NCI-H2081 (cell line): Measurements from ENCODE around the gene XYLT2.
"Not testable (repeated sequence)": the region's sequence is repeated elsewhere in the genome, so short reads cannot be mapped to it uniquely, and the experiment has no call there.

Experiments
- DNase-seq, 2 experiments: peaks; one replicate each; lab custom pipeline; 2025; lab: John Stamatoyannopoulos, UW

XYLT2 gene

DNA sequence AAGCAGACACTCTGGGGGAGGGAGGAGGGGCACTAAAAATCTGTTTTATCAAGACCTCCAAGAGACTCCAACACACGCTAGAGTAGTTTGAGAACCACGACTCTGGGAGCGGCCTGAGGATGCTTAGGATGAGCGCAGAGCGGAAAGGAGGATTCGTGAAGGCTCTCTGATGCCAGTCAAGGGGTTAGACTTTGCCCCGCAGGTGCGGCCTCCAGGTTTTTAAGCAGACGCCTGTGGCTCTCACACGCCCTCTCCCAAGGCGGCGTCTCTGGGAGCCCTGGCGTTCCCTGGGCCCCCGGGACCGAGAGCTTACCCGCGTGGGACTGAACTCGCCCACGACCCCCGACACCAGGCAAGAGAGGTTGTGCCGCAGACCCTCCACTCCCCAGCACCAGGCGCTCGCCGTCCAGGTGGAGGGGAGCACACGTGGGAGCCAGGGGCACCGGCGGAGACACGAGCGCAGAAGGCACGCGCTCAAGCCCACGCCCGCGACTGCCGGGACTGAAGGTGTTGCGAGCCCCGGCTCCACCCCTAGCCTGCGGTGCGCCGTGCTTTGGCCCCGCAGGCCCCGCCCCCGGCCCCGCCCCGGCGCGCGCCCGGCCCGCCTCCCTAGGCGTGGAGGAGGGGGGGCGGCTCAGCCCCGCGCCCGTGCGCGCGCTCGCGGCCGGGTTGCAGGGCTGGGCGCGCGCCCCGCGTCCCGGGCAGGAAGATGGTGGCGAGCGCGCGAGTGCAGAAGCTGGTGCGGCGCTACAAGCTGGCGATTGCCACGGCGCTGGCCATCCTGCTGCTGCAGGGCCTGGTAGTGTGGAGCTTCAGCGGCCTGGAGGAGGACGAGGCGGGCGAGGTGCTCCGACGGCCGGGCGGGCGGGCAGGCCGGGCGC, at the start of gene XYLT2:
XYLT2 (plus strand) TSS at position 695 of the 881 bp plus-strand sequence; CDS start at position 710, 15 bp downstream.
- peak; percentile 91 to 93 for DNase-seq

DNA sequence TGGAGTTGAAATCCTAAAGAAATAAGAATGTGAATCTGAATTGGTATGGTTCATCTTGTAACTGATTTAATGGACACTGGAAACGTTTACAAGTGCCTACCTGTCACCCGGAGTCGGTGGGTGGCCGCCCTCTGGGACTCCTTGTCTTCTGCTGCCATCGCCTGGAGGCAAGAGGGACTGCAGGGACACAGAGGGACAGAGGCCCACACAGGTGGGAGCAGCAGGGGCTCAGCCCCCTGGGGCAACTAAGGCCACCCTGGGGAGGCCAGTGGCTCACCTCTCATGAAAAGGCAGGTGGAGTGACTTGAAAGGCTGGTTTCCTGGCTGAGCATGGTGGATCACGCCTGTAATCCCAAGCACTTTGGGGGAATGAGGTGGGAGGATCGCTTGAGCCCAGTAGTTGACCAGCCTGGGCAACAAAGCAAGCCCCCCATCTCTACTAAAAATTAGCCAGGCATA, 48.5 kb upstream of the XYLT2 start:
- peak; percentile 76 to 79 for DNase-seq

DNA sequence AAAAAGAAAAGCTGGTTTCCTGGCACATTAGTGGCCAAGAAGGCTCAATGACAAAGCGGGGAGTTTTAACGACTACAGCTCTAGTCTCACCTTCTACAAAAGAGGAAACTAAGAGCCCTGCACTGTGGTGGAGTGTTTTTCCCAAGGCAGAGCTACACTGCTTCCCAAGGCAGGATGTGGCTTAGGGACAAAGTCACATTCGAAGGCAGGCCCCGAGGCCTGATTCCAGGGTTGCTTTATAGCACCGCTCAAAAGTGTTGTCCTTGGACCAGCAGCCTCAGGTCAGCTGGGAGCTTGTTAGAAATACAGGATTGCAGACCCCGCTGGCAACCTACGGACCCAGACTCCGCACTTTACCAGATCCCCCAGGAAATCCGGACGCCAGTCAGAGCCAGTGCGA, 47.9 kb upstream of the XYLT2 start:
- DNase-seq = no peak

DNA sequence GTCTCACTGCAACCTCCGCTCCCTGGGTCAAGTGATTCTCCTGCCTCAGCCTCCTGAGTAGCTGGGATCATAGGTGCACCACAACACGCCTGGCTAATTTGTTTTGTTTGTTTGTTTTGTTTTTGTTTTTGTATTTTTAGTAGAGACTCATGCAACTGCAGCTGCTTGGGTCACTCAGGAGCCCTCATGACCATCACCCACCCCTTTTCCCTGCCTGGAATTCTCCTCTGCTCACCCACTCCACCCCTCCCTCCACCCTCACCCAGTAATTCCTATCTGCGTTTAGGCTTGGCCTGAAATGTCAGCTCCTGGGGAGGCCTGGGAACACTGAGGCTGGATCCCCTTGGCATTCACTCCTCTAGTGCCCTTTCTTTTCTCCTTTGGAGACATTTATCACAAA, 46.1 kb upstream of the XYLT2 start:
- no peak for DNase-seq

DNA sequence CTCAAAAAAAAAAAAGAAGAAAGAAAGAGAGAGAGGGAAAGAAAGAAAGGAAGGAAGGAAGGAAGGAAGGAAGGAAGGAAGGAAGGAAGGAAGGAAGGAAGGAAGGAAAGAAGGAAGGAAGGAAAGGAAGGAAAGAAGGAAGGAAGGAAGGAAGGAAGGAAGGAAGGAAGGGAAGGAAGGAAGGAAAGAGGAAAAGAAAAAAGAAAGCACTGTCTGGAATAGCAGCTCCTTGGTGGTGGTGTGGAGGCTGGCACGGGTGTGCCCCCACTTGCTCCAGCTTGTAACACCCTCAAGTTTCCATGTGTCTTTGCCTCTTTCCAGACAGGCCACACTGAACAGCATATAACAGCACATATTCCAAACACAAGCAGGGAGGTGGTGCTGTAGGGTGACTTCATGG, 45.1 kb upstream of the XYLT2 start:
- not testable (repeated sequence) for DNase-seq

DNA sequence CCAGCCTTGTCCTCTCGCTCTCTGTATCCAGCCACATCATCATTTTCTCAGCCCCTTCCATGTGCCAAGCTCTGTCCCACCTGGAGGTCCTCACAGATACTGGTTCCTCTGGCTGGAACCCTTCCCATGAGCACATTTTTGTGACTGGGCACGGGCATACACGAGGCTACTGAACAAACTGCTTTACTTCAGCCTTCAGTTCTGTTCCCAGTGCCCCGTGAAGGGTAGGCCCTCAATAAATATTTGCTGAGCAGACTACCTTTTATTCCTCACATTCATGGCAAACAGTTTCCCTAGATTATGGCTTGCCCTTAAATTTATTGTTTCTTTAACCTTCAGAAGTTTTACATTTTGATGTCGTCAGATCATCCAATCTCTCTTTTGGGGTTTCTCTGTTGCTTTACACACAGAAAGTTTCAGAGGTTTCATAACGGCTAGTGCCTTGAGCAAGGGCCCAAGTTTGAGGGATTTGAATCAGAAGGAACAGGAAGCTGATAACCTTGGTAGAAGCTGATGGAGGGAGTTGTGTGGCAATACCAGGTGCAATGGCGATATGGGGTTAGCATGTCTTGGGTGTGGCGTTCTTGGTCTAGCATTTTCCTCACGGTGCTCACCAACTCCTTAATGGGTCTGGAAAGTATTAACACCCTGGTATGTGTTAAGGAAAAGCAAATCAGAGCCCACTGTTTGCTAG, 43.9 kb upstream of the XYLT2 start:
- no peak for DNase-seq

DNA sequence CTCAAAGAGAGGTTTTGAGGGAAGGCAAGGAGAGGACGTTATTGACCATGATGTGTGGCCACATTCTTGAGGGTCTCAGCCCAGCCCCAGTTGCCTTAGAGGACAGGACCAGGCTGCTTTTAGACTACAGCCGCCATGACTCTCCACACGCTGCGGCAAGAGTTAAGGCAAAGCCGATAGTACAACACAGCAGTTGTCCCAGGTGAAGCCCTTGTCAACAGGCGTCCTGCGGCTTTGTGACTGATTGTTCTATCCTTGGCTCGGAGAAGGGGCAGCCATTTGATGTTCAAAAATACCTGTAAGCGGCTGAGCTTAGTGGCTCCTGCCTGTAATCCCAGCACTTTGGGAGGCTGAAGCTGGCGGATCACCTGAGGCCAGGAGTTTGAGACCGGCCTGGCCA, 42.9 kb upstream of the XYLT2 start:
- DNase-seq = no peak

DNA sequence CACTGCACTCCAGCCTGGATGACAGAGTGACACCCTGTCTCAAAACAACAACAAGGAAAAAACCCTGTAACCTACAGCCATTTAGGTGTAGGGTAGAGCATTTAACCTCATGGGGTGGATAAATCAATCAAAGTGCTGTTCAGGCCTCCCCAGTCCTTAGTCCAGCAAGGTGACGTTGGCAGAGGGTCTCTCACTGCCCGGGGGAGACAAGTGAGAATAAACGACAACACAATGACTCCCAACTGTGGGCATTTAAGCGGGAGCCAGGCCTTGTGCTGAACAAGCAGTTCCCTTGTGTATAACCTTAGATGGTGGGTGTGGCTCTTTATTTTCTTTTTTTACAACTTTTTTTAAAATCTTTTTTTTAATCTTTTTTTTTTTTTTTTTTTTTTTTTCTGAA, 42.3 kb upstream of the XYLT2 start:
- no peak for DNase-seq

DNA sequence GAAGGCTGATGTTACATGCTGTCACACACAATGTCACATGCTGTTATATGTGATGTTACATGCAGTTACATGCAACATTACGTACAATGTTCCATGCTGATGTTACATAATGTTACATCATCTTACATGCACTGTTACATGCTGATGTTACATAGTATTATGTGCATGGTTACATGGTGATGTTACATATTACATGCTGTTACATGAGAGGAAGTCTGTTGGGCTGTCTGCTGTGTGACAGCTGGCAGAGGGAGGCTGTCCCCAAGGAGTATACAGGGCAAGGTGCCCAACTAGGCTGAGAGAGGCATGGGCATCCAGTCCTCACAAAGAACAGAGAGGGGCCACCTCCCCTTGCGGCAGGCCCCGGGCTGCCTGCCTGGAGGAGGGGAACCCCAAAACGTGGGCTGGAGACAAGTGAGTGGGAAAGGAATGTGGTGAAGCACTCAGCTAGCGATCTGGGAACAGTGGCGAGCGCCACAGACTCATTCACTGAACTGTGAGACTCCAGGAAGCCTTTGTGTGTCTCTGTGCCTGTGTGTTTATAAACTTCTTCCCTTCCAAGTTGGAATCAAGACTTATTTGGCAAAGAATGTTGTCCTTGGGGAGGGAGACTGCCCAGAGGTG, 41.0 kb upstream of the XYLT2 start:
- DNase-seq = no peak

DNA sequence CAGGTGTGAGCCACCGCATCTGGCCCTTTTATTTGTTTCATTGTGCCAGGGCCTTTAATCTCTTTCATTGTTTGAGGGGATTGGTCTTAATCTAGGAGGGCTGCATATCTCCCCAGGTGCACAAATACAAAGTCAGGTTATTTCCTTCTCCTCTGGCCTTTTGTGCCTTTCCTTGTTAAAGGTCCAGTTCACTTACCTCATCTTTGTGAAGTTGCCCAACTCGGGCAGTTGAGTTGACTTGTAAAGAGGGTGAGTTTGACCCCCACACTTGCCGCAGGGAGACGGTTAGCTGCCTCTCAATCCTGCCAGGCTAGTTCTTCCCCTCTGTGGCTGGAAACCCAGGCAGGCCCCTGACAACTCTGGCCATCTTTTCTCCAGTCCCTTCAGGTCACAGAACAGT, 38.3 kb upstream of the XYLT2 start:
- no peak for DNase-seq

DNA sequence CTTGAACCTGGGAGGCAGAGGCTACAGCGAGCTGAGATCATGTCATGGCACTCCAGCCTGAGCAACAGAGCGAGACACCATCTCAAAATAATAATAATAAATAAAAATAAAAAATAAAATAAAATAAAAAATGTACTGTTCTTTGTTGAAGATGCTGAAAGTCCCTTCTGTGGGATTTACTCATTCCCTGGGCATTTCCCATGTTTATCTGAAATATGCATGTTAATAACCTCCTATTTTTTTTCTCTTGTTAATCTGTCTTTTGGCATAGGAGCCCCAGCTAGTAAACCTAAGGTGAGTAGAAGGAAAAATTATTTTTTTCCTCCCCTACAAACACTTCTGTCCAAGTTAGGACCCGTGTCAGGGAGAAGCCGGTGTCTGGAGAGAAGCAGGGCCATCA, 37.3 kb upstream of the XYLT2 start:
- DNase-seq = no peak

DNA sequence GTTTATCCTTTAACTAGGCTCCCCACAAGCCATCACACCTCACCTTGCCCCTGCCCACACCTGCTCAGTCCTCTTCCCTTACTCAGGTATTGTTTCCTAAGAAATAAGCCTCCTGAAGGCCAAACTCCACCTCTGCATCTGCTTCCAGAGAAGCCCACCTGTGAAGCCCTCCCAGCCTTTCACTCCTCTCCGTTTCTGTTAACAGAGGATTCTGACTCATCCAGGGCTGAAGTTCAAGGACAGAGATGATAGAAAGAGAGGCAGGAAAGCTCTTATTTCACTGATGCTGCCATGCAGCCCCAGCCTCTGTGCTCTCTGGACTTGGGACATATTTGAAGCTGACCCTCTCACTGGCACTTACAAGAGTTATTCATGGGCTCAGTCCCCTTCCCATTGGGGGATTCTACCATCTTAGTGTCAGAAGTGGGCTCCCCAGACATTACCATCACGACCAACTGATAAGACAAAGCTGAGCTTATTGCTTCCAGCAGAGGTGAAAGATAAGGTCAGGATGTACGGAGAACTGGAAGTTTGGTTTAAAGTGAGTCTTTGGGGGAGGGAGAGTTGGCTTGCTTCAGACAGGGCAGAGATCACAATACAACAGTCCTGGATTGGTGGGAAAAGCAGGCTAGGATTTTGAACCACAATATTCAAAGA, 35.3 kb upstream of the XYLT2 start:
- DNase-seq = no peak

DNA sequence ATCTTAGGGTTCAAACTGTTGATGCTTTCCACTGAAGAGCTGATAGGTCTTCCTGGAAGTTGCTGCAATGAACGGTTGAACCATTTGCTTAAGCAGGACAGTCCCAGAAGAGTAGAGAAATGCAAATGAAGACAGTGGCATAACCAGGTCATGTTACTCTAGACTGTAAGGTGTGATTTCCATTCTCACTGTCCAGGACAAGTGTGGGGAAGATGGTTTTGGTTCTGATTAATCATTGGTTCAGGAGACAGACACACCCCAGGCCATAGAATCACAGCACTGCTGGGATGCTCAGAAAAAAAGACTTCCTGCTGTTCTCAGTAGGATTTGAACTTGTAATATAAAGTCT, 34.8 kb upstream of the XYLT2 start:
- DNase-seq = no peak

DNA sequence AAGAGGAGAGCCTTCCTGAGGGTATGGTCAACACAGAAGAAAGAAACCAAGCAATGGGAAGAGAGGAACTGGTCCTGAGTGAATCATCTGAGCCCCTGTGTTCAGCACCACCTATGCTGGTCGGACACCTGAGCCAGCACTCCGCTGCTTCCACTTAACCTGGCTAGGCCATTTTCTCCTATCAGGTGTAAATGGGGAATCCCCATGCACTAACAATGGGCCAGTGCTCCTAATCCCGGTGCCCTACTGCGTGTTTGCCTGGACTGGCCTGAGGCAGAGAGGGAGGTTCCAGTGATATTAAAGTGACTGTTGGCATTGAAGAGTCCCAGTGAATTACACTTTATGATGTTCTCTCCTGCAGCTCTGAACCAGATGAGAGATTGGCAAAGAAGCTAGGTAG, 34.4 kb upstream of the XYLT2 start:
- DNase-seq = no peak

DNA sequence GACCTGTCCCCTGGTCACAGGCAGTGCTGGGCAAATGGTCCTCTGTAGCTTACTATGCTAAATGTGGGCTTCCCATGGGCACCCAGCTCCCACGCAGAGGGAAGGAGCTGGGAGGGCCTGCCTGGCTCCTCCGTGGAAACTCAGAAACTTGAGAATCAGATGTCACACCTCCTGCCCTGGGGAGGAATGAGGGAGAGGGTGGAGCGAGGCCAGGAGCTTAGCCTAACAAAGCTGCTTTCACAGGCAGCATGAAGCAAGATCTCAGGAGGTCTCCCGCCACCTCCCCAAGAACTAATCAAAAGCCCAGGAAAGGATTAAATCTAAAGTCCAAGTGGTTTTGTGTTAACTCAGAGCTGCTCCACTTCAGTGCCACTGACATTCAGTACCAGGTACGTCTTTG, 33.6 kb upstream of the XYLT2 start:
- no peak for DNase-seq

DNA sequence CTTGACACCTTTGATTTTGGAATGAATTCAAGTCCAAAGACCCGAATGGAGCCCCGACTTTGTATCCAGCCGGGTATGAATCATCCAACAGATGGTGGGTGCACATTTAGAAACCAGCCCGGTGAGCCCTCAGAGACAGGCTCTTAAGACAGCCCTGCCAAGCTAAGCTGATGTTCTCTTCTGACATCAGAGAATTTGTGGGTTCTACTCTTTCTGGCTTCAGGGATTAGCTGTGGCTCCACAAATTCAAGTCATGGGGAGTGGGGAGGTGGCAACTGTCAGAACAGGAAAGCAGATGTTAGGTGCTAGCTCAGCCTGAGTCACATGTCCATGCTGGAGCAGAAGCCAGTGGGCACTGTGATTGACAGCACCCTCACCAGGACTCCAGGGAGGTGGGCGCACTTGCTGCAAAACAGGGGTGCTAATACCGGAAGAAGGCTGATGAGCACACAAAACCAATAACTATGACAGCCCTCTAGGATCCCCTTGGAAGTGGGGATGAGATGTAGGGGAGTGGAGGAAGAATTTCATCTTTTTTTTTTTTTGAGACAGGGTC, 31.4 kb upstream of the XYLT2 start:
- no peak for DNase-seq

DNA sequence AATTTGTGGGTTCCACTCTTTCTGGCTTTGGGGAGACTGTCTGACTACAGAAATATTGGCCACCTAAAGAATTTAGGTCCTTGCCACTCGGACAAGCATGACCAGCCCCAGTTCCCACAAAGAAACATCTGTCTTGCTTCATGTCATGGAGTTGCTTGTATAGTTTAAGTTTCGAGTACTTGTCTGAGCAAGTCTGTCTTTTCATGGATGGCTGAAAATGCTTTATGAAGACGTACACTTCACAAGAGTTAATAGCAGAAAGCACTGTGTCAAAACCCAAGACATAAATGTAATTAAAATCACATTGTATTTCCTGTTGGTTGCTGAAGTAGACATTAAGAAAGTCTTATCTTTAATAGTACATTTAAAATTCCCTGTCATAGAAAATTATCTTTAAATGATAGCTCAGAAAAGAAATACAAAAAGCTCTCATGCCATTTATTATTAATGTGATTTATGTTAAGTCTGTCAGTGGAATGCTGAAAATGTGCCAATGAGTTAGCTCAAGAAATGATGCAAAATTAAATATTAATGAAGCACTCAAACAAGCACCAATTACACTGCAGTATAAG, 29.8 kb upstream of the XYLT2 start:
- DNase-seq = no peak

DNA sequence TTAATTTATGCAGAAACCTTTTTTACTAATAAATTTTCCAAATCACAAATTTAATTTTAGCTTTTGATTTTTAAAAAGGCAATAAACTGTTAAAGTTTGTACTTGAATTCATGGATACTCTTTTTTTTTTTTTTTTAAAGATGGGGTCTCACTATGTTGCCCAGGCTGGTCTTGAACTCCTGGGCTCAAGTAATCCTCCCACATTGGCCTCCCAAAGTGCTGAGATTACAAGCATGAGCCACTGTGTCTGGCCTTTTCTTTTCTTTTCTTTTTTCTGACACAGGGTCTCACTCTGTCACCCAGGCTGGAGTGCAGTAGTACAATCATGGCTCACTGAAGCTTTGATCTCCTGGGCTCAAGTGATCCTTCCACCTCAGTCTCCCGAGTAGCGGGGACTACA, 29.3 kb upstream of the XYLT2 start:
- not testable (repeated sequence) for DNase-seq

DNA sequence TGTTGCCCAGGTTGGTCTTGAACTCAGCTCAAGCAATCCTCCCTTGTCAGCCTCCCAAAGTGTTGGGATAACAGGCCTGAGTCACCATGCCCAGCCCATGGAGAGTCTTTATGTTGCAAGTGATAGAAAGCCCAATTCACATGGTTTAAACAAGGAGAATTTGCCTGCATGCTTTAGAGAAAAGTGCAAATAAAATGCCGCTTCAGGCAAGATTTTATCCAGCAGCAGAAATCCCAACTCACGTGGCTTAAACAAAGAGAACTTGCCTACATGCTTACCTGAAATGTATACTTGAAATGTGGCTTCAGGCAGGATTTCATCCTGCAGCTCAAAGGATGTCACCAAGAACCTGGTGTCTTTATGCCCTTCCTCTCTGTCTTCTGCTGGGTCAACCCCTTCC, 28.8 kb upstream of the XYLT2 start:
- no peak for DNase-seq

DNA sequence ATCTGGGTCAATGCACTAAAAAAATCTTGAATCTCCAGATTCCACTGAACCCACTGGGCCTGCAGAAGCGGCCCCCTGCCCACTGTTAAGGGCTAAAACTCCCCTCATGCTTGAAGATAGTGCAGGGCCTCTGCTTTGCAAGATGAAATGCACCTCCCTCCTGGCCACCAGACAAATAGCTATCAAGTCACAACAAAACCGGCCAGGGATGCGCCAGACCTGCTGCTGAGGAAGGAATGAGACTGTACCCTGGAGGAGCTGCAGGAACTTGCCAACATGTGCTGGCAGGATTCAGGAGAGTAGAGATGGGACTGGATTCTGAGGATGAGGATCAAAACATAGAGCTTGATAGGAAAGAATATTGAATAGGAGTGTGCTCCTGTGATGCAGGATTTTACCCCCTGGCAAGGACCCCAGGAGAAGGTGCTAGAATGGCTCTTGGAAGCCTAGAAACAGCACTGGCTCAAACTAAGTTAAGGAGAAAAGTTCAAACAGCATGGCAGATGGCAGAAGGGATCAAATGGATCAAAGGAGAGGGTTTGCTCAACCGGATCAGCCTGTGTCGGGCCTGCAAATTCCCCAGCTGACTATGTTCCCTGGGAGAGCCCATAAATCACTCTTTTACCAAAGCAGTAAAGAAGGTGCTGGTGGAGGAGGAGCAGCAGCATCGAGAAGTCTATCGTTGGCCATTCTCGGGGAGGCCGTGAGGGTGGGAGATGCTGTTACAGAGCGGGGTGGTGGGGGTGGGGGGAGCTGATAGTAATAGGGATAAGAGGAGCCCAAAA, 27.2 kb upstream of the XYLT2 start:
- DNase-seq = no peak
